ENCODE measurements around the gene ISL2. TPM values are rescaled to one million over a fixed set of nuclear protein-coding genes. Genes with fewer than 3 reads are reported as not detected.
A peak's percentile ranks its signal among the peaks of the same experiment; 100 is the strongest.

The ISL2 gene
- total and polyA plus RNA-seq, 2 of the 13 experiments (the other 11 are each of a cell fraction or from before 2014, with no cell fraction given) = 4.3 to 5.1 TPM

- TF ChIP-seq ZBTB20 (CRISPR knock-in tag; IDR thresholded peaks at IDR 0.05; ENCODE audit: borderline replicate concordance, low read depth) (peak; percentile 32; the same call in 1 of the 2 replicates), HES4 (CRISPR knock-in tag; IDR thresholded peaks at IDR 0.05; ENCODE audit: borderline replicate concordance) (peak; percentile 89), SRSF1 (optimal IDR thresholded peaks at IDR 0.05; ENCODE audit: low read depth, low read length) (no peak), POLR2A (IDR thresholded peaks at IDR 0.05; ENCODE audit: insufficient read depth in 1 of 2, low read depth in 2 of 2, low read length in 2 of 2) (peak in 1 of 2 experiments; percentile 28; a peak in 1 of 4 replicates), ZFX (CRISPR knock-in tag; IDR thresholded peaks at IDR 0.05; ENCODE audit: low read depth) (peak; percentile 95), AGO2 (optimal IDR thresholded peaks at IDR 0.05; ENCODE audit: low read depth, low read length) (peak; percentile 60), ZSCAN21 (CRISPR knock-in tag; IDR thresholded peaks at IDR 0.05; ENCODE audit: borderline replicate concordance) (peak; percentile 89), NR2F2 (IDR thresholded peaks at IDR 0.05; ENCODE audit: borderline replicate concordance, low read depth) (no peak), SALL1 (CRISPR knock-in tag; IDR thresholded peaks at IDR 0.05) (peak; percentile 67), XRCC5 (optimal IDR thresholded peaks at IDR 0.05; ENCODE audit: low read length) (no peak), ZNF710 (CRISPR knock-in tag; IDR thresholded peaks at IDR 0.05; ENCODE audit: borderline replicate concordance) (peak; percentile 46; the same call in 1 of the 2 replicates), SOX6 (IDR thresholded peaks at IDR 0.05) (no peak), SOX6 (CRISPR knock-in tag; IDR thresholded peaks at IDR 0.05) (peak; percentile 21; the same call in 1 of the 2 replicates), PAWR (CRISPR knock-in tag; IDR thresholded peaks at IDR 0.05; ENCODE audit: borderline replicate concordance) (no peak), ZBTB34 (CRISPR knock-in tag; IDR thresholded peaks at IDR 0.05) (peak; percentile 40; the same call in 1 of the 2 replicates), HNRNPLL (IDR thresholded peaks at IDR 0.05; ENCODE audit: low read depth, low read length, poor library complexity, severe bottlenecking) (peak; percentile 53), MXD1 (CRISPR knock-in tag; IDR thresholded peaks at IDR 0.05) (peak; percentile 95), FOXA1 (IDR thresholded peaks at IDR 0.05) (no peak), FOXA1 (CRISPR knock-in tag; IDR thresholded peaks at IDR 0.05) (0 out of 2 replicates have a peak, but pooled peaks have one; percentile 13), TBX2 (CRISPR knock-in tag; IDR thresholded peaks at IDR 0.05; ENCODE audit: borderline replicate concordance) (peak; percentile 68), SALL2 (CRISPR knock-in tag; IDR thresholded peaks at IDR 0.05) (peak; percentile 64; the same call in 1 of the 2 replicates), ZMYM2 (CRISPR knock-in tag; IDR thresholded peaks at IDR 0.05) (0 out of 2 replicates have a peak, but pooled peaks have one; percentile 16), PBX3 (CRISPR knock-in tag; IDR thresholded peaks at IDR 0.05; ENCODE audit: borderline replicate concordance) (0 out of 2 replicates have a peak, but pooled peaks have one; percentile 26)
- TF ChIP-seq, protein P1, sequence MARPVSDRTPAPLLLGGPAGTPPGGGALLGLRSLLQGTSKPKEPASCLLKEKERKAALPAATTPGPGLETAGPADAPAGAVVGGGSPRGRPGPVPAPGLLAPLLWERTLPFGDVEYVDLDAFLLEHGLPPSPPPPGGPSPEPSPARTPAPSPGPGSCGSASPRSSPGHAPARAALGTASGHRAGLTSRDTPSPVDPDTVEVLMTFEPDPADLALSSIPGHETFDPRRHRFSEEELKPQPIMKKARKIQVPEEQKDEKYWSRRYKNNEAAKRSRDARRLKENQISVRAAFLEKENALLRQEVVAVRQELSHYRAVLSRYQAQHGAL (CRISPR knock-in tag; IDR thresholded peaks at IDR 0.05; ENCODE audit: not compliant biosample characterization) = no peak
These were observed 1.3 kb downstream of the ISL2 start (continued) for GRCh38 chr15:76337696-76338485.
